Panc1 (cell line): ENCODE data around the gene ACCSL.

ENCODE experiments used
- POLR2AphosphoS5 ChIP-seq: IDR thresholded peaks from 2 replicates; pipeline ENCODE4 v1.6.1; 2012; ENCODE audit warnings: mild to moderate bottlenecking, low read depth, low read length, moderate library complexity
- TF ChIP-seq, protein P1 (sequence below): fragments of 450-650 bp; IDR thresholded peaks from 2 replicates; pipeline ENCODE4 v1.5.1; 2017; ENCODE audit warnings: mild to moderate bottlenecking

- no peak for TF ChIP-seq POLR2AphosphoS5
- TF ChIP-seq, protein P1, sequence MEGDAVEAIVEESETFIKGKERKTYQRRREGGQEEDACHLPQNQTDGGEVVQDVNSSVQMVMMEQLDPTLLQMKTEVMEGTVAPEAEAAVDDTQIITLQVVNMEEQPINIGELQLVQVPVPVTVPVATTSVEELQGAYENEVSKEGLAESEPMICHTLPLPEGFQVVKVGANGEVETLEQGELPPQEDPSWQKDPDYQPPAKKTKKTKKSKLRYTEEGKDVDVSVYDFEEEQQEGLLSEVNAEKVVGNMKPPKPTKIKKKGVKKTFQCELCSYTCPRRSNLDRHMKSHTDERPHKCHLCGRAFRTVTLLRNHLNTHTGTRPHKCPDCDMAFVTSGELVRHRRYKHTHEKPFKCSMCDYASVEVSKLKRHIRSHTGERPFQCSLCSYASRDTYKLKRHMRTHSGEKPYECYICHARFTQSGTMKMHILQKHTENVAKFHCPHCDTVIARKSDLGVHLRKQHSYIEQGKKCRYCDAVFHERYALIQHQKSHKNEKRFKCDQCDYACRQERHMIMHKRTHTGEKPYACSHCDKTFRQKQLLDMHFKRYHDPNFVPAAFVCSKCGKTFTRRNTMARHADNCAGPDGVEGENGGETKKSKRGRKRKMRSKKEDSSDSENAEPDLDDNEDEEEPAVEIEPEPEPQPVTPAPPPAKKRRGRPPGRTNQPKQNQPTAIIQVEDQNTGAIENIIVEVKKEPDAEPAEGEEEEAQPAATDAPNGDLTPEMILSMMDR: no peak
Observed at GRCh38 chr11:44088377-44088776, 40.6 kb downstream of the ACCSL start.
